ENCODE results near the gene NAP1L4.
A peak's percentile ranks its signal among the peaks of the same experiment; 100 is the strongest.

NAP1L4 gene

GRCh38 chr11:2927121-2927800, 64.9 kb downstream of the NAP1L4 start:
- peak overlapping the region; percentile 86 for H3K27ac ChIP-seq
- no peak for TF ChIP-seq CTCF (conservative IDR thresholded peaks at IDR 0.05)

- H3K27ac ChIP-seq: no peak overlapping the region
Measured at GRCh38 chr11:2926611-2927051, 65.5 kb downstream of the NAP1L4 start.

GRCh38 chr11:2924821-2925675, 67.1 kb downstream of the NAP1L4 start:
- TF ChIP-seq CTCF (conservative IDR thresholded peaks at IDR 0.05): no peak
- no peak overlapping the region for H3K27ac ChIP-seq

More at GRCh38 chr11:2926611-2927051, 65.5 kb downstream of the NAP1L4 start:
- no peak for TF ChIP-seq CTCF (conservative IDR thresholded peaks at IDR 0.05)

- TF ChIP-seq CTCF (conservative IDR thresholded peaks at IDR 0.05): no peak
- H3K27ac ChIP-seq: no peak overlapping the region
Measured at GRCh38 chr11:2924381-2924780, 67.7 kb downstream of the NAP1L4 start.

- TF ChIP-seq CTCF (conservative IDR thresholded peaks at IDR 0.05): no peak
Measured at GRCh38 chr11:2923446-2924375, 68.4 kb downstream of the NAP1L4 start.

GRCh38 chr11:2922655-2923054, 69.5 kb downstream of the NAP1L4 start:
- no peak overlapping the region for H3K27ac ChIP-seq
- no peak for TF ChIP-seq CTCF (conservative IDR thresholded peaks at IDR 0.05)

More at GRCh38 chr11:2923446-2924375, 68.4 kb downstream of the NAP1L4 start:
- no peak overlapping the region for H3K27ac ChIP-seq
